ENCODE measurements around the gene MTMR2. TPM values are rescaled to one million over a fixed set of nuclear protein-coding genes. Genes with fewer than 3 reads are reported as not detected.
A peak's percentile ranks its signal among the peaks of the same experiment; 100 is the strongest.

The MTMR2 gene
- total and polyA plus RNA-seq, 9 of the 15 experiments (the other 6 are each of a cell fraction or from before 2014, with no cell fraction given): 12.6 to 35.8 (median 25.2) TPM

DNA sequence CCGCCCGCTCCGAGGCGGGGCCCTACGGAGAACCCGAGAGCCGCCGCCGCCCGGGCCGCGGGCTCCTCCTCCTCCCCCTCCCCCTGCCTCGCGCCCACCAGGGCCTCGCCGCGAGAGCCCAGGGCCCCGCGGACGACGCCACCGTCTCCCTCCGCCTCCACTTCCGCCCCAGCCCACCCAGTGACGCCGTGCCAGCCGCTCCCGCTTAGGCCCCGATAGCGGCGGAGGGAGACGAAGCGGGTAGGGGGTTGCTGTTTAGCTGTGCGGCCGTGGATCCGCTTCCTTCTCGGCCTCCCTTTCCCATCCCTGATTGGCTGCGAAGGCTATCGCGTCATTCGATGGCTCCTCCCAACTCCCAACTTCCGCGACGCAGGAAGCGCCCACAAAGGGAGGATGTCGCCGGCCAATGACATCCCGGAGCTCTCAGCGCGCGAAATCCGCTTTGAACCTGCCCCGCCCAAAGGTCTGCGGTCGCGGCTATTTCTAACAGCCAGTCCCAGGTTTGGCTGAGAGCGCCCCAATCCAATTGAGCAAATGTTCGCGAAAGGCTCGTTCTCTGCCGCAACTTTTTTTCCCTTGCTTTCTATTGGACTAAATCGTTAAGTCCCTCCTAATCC, 134.3 kb downstream of the MTMR2 start, which contains the start of gene FAM76B (continued):
- TF ChIP-seq ZBTB1 (CRISPR knock-in tag; IDR thresholded peaks at IDR 0.05; ENCODE audit: borderline replicate concordance, low read depth) (no peak; the same call in 1 of the 2 replicates), SMARCA4 (IDR thresholded peaks at IDR 0.05) (no peak), ZFP36 (IDR thresholded peaks at IDR 0.05; ENCODE audit: low read depth, low read length, partially characterized antibody) (no peak), MXI1 (IDR thresholded peaks at IDR 0.05; ENCODE audit: low read depth, low read length) (no peak; the same call in 1 of the 2 replicates), ZBTB34 (CRISPR knock-in tag; IDR thresholded peaks at IDR 0.05) (no peak), NCOA6 (IDR thresholded peaks at IDR 0.05) (no peak), SIRT6 (IDR thresholded peaks at IDR 0.05; ENCODE audit: low read depth, low read length) (no peak), ESRRA (IDR thresholded peaks at IDR 0.05; ENCODE audit: borderline replicate concordance, low read depth) (peak; percentile 86; the same call in 1 of the 2 replicates), FOSL1 (tag; conservative IDR thresholded peaks at IDR 0.05) (peak; percentile 57; the same call in 1 of the 2 replicates), MTA2 (IDR thresholded peaks at IDR 0.05; ENCODE audit: low read depth) (no peak), ZNF184 (CRISPR knock-in tag; IDR thresholded peaks at IDR 0.05) (no peak), ZNF133 (CRISPR knock-in tag; IDR thresholded peaks at IDR 0.05) (no peak), ZNF23 (CRISPR knock-in tag; IDR thresholded peaks at IDR 0.05) (no peak), GABPB2 (CRISPR knock-in tag; conservative IDR thresholded peaks at IDR 0.05) (no peak), MAFF (IDR thresholded peaks at IDR 0.05; ENCODE audit: low read length) (no peak), RUNX1 (IDR thresholded peaks at IDR 0.05; ENCODE audit: low read depth) (no peak), HNRNPK (IDR thresholded peaks at IDR 0.05; ENCODE audit: low read depth, low read length, poor library complexity, severe bottlenecking) (no peak), NFIX (CRISPR knock-in tag; IDR thresholded peaks at IDR 0.05; ENCODE audit: low read depth) (no peak), ZFX (CRISPR knock-in tag; IDR thresholded peaks at IDR 0.05) (peak; percentile 93), ZNF584 (CRISPR knock-in tag; IDR thresholded peaks at IDR 0.05; ENCODE audit: low read depth) (no peak), CEBPB (tag; IDR thresholded peaks at IDR 0.05) (no peak; the same call in 1 of the 2 replicates), HDAC2 (IDR thresholded peaks at IDR 0.05) (no peak), SNRNP70 (optimal IDR thresholded peaks at IDR 0.05; ENCODE audit: low read depth, low read length) (no peak), CBX5 (IDR thresholded peaks at IDR 0.05; ENCODE audit: borderline replicate concordance, low read depth) (no peak), MNT (conservative IDR thresholded peaks at IDR 0.05) (peak; percentile 29 to 75; a peak in 3 of 4 replicates), HMG20A (CRISPR knock-in tag; conservative IDR thresholded peaks at IDR 0.05) (no peak)
- TF ChIP-seq, protein P1, sequence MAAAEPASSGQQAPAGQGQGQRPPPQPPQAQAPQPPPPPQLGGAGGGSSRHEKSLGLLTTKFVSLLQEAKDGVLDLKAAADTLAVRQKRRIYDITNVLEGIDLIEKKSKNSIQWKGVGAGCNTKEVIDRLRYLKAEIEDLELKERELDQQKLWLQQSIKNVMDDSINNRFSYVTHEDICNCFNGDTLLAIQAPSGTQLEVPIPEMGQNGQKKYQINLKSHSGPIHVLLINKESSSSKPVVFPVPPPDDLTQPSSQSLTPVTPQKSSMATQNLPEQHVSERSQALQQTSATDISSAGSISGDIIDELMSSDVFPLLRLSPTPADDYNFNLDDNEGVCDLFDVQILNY (CRISPR knock-in tag; IDR thresholded peaks at IDR 0.05): peak; percentile 97
